GM12865 (cell line): Measurements from ENCODE around the gene TAF11L12.
"Not testable (repeated sequence)": the region's sequence is repeated elsewhere in the genome, so short reads cannot be mapped to it uniquely, and the experiment has no call there.

ENCODE experiments used
- DNase-seq: peaks from one replicate; pipeline ENCODE4 v3.0.0; 2010; ENCODE audit warnings: low read depth
- H3K4me3 ChIP-seq: 2 replicates; pipeline ENCODE4 v1.5.1; 2011; ENCODE audit warnings: mild to moderate bottlenecking, low read depth, low read length, control low read depth
- CTCF ChIP-seq: IDR thresholded peaks from 2 replicates; pipeline ENCODE4 v1.5.1; 2011; ENCODE audit warnings: low read length, control low read depth, low read depth, inconsistent platforms; ENCODE audit not compliant: insufficient read depth; ENCODE audit errors: missing control alignments

Gene TAF11L12

GRCh38 chr5:17610092-17610491, at the start of gene TAF11L12:
TAF11L12 (plus strand) TSS chr5:17610392.
- not testable (repeated sequence) for DNase-seq, H3K4me3 ChIP-seq

- not testable (repeated sequence) for DNase-seq, H3K4me3 ChIP-seq
Measured at GRCh38 chr5:17585658-17586057, 24.5 kb upstream of the TAF11L12 start, which contains the start of gene TAF11L7. TAF11L7 (minus strand) TSS chr5:17585758.

- not testable (repeated sequence) for DNase-seq, H3K4me3 ChIP-seq
Measured at GRCh38 chr5:17590860-17591259, 19.3 kb upstream of the TAF11L12 start, which contains the start of gene TAF11L8. TAF11L8 (minus strand) TSS chr5:17590960.

- H3K4me3 ChIP-seq, DNase-seq: not testable (repeated sequence)
Measured at GRCh38 chr5:17594255-17594654, 15.9 kb upstream of the TAF11L12 start, which contains the start of gene TAF11L9. TAF11L9 (minus strand) TSS chr5:17594394.

GRCh38 chr5:17597728-17598127, 12.5 kb upstream of the TAF11L12 start, which contains the start of gene TAF11L10:
TAF11L10 (minus strand) TSS chr5:17597828.
- not testable (repeated sequence) for H3K4me3 ChIP-seq, DNase-seq

- not testable (repeated sequence) for DNase-seq, H3K4me3 ChIP-seq
Measured at GRCh38 chr5:17603880-17604279, 6.3 kb upstream of the TAF11L12 start, which contains the start of gene TAF11L11. TAF11L11 (plus strand) TSS chr5:17604183.

- DNase-seq = no peak
- TF ChIP-seq CTCF = no peak
- no peak overlapping the region for H3K4me3 ChIP-seq
Measured at GRCh38 chr5:17604951-17605350, 5.2 kb upstream of the TAF11L12 start.

GRCh38 chr5:17607461-17607860, 2.7 kb upstream of the TAF11L12 start:
- H3K4me3 ChIP-seq = not testable (repeated sequence)

GRCh38 chr5:17614872-17615605, 4.8 kb downstream of the TAF11L12 start:
- no peak for DNase-seq
- no peak overlapping the region for H3K4me3 ChIP-seq
- TF ChIP-seq CTCF = no peak

More at GRCh38 chr5:17607461-17607860, 2.7 kb upstream of the TAF11L12 start:
- DNase-seq = not testable (repeated sequence)

GRCh38 chr5:17619354-17619753, 9.2 kb downstream of the TAF11L12 start:
- no peak for TF ChIP-seq CTCF
- no peak for DNase-seq
- no peak overlapping the region for H3K4me3 ChIP-seq

- no peak for TF ChIP-seq CTCF
- DNase-seq = no peak
- no peak overlapping the region for H3K4me3 ChIP-seq
Measured at GRCh38 chr5:17620627-17621026, 10.4 kb downstream of the TAF11L12 start.
